ENCODE measurements around the gene TRDMT1.

TRDMT1 gene

DNA sequence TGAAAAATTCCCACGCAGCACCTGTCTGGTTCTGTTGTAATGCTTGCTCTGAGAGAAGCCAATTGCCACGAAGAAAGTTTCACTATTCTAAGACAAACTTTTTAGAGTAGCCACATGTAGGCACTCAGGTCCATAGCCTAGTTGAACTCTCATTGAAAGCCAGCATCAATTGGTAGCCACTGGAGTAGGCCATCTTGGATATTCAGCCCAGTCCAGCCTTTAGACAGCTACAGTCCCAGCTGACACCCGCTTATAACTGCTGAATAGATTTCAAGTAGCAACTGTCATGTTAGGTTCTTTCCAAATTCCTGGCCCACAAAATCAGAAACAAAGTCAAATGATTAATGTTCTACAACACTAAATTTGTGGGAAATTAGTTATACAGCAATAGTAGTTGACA is 103.5 kb downstream of the TRDMT1 start:
- Histone ChIP-seq H3K9me3 (ENCODE audit: control insufficient read depth, low read length) (no peaks in the 10 kb centered on the region), H3K9ac (no peak overlapping the region), H3K27me3 (ENCODE audit: control insufficient read depth, insufficient read depth, low read length) (no peaks in the 10 kb centered on the region), H2AFZ (no peak overlapping the region), H3K36me3 (ENCODE audit: control insufficient read depth, insufficient read depth, low read length) (no peaks in the 10 kb centered on the region), H3K79me2 (no peaks in the 10 kb centered on the region), H3K4me3 (ENCODE audit: low read depth, low read length) (no peak overlapping the region), H3K4me1 (no peaks in the 10 kb centered on the region), H3K27ac (no peak overlapping the region), H3K4me2 (ENCODE audit: low read length) (no peak overlapping the region)
- no peak for TF ChIP-seq CTCF (IDR thresholded peaks at IDR 0.05)
